HepG2 (cell line): Measurements from ENCODE around the gene PIGK.

Experiments
- CTCF ChIP-seq: sonication (generic); formaldehyde crosslinking; IDR thresholded peaks from 2 replicates; pipeline ENCODE4 v1.5.0; 2020; ENCODE audit warnings: mild to moderate bottlenecking, missing genetic modification reagents, moderate library complexity
- EZH2 ChIP-seq: conservative IDR thresholded peaks from 2 replicates; pipeline ENCODE4 v1.6.1; 2012; ENCODE audit warnings: mild to moderate bottlenecking, low read depth, low read length, moderate library complexity
- GPN1 ChIP-seq: sonication (generic); formaldehyde crosslinking; IDR thresholded peaks from 2 replicates; pipeline ENCODE4 v1.5.1; 2020; ENCODE audit warnings: missing genetic modification reagents, borderline replicate concordance
- JUN ChIP-seq: sonication (generic); formaldehyde crosslinking; IDR thresholded peaks from 2 replicates; pipeline ENCODE4 v1.4.0; 2020; ENCODE audit warnings: mild to moderate bottlenecking, missing genetic modification reagents
- JUND ChIP-seq: sonication (generic); formaldehyde crosslinking; IDR thresholded peaks from 2 replicates; pipeline ENCODE4 v1.8.0; 2022; ENCODE audit warnings: mild to moderate bottlenecking, missing genetic modification reagents
- NFATC3 ChIP-seq: sonication (generic); formaldehyde crosslinking; IDR thresholded peaks from 2 replicates; pipeline ENCODE4 v1.5.1; 2020; ENCODE audit warnings: mild to moderate bottlenecking, missing genetic modification reagents
- NFE2L1 ChIP-seq: sonication (generic); formaldehyde crosslinking; IDR thresholded peaks from 2 replicates; pipeline ENCODE4 v1.4.0; 2020; ENCODE audit warnings: missing genetic modification reagents, mild to moderate bottlenecking, borderline replicate concordance
- TARDBP ChIP-seq: sonication (generic); formaldehyde crosslinking; IDR thresholded peaks from 2 replicates; pipeline ENCODE4 v1.8.0; 2022; ENCODE audit warnings: mild to moderate bottlenecking, missing genetic modification reagents
- ZFP41 ChIP-seq: sonication (generic); formaldehyde crosslinking; IDR thresholded peaks from 2 replicates; pipeline ENCODE4 v1.4.0; 2020; ENCODE audit warnings: mild to moderate bottlenecking, missing genetic modification reagents, borderline replicate concordance
- ZNF225 ChIP-seq: sonication (generic); formaldehyde crosslinking; IDR thresholded peaks from 2 replicates; pipeline ENCODE4 v1.4.0; 2020; ENCODE audit warnings: mild to moderate bottlenecking, missing genetic modification reagents
- ZNF335 ChIP-seq: sonication (generic); formaldehyde crosslinking; IDR thresholded peaks from 2 replicates; pipeline ENCODE4 v1.4.0; 2020; ENCODE audit warnings: missing genetic modification reagents
- ZNF446 ChIP-seq: sonication (generic); formaldehyde crosslinking; IDR thresholded peaks from 2 replicates; pipeline ENCODE4 v1.5.0; 2020; ENCODE audit warnings: mild to moderate bottlenecking, missing genetic modification reagents
- ZNF512 ChIP-seq: sonication (generic); formaldehyde crosslinking; IDR thresholded peaks from 2 replicates; pipeline ENCODE4 v1.4.0; 2020; ENCODE audit warnings: mild to moderate bottlenecking, missing genetic modification reagents
- ZNF740 ChIP-seq: sonication (generic); formaldehyde crosslinking; IDR thresholded peaks from 2 replicates; pipeline ENCODE4 v1.4.0; 2020; ENCODE audit warnings: missing genetic modification reagents

GRCh38 chr1:77085109-77085508 is 134.1 kb downstream of the PIGK start:
- TF ChIP-seq ZNF225 (CRISPR knock-in tag) (no peak), GPN1 (CRISPR knock-in tag) (no peak), ZFP41 (CRISPR knock-in tag) (no peak), JUN (CRISPR knock-in tag) (no peak), CTCF (CRISPR knock-in tag) (no peak), NFE2L1 (CRISPR knock-in tag) (no peak), EZH2 (no peak), ZNF446 (no peak), NFATC3 (CRISPR knock-in tag) (no peak), ZNF740 (CRISPR knock-in tag) (no peak), ZNF512 (CRISPR knock-in tag) (no peak), TARDBP (CRISPR knock-in tag) (no peak), JUND (CRISPR knock-in tag) (no peak), ZNF335 (no peak)
